ENCODE measurements around the gene BAIAP2L2.

BAIAP2L2 gene

GRCh38 chr22:38075105-38075825 lies 35.2 kb downstream of the BAIAP2L2 start:
- TF ChIP-seq TEAD4 (IDR thresholded peaks at IDR 0.05) = no peak
- no peak for TF ChIP-seq USF1 (IDR thresholded peaks at IDR 0.05)
- TF ChIP-seq EGR1 (IDR thresholded peaks at IDR 0.05) = no peak
- no peak for TF ChIP-seq ZBTB7A (IDR thresholded peaks at IDR 0.05; ENCODE audit: low read depth)
- no peak for TF ChIP-seq FOXM1 (IDR thresholded peaks at IDR 0.05; ENCODE audit: borderline replicate concordance, low read depth)
- TF ChIP-seq CEBPB (IDR thresholded peaks at IDR 0.05) = no peak
- no peak for TF ChIP-seq NFIC (IDR thresholded peaks at IDR 0.05)
- TF ChIP-seq, protein P1, sequence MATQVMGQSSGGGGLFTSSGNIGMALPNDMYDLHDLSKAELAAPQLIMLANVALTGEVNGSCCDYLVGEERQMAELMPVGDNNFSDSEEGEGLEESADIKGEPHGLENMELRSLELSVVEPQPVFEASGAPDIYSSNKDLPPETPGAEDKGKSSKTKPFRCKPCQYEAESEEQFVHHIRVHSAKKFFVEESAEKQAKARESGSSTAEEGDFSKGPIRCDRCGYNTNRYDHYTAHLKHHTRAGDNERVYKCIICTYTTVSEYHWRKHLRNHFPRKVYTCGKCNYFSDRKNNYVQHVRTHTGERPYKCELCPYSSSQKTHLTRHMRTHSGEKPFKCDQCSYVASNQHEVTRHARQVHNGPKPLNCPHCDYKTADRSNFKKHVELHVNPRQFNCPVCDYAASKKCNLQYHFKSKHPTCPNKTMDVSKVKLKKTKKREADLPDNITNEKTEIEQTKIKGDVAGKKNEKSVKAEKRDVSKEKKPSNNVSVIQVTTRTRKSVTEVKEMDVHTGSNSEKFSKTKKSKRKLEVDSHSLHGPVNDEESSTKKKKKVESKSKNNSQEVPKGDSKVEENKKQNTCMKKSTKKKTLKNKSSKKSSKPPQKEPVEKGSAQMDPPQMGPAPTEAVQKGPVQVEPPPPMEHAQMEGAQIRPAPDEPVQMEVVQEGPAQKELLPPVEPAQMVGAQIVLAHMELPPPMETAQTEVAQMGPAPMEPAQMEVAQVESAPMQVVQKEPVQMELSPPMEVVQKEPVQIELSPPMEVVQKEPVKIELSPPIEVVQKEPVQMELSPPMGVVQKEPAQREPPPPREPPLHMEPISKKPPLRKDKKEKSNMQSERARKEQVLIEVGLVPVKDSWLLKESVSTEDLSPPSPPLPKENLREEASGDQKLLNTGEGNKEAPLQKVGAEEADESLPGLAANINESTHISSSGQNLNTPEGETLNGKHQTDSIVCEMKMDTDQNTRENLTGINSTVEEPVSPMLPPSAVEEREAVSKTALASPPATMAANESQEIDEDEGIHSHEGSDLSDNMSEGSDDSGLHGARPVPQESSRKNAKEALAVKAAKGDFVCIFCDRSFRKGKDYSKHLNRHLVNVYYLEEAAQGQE (IDR thresholded peaks at IDR 0.05; ENCODE audit: low read depth) = no peak
- TF ChIP-seq RAD21 (IDR thresholded peaks at IDR 0.05; ENCODE audit: low read depth) = no peak
- no peak for TF ChIP-seq TCF12 (IDR thresholded peaks at IDR 0.05; ENCODE audit: low read depth)
- no peak for TF ChIP-seq TAF1 (IDR thresholded peaks at IDR 0.05; ENCODE audit: low read depth)
- TF ChIP-seq, protein P2, sequence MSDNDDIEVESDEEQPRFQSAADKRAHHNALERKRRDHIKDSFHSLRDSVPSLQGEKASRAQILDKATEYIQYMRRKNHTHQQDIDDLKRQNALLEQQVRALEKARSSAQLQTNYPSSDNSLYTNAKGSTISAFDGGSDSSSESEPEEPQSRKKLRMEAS (IDR thresholded peaks at IDR 0.05) = no peak
- TF ChIP-seq YY1 (IDR thresholded peaks at IDR 0.05; ENCODE audit: low read depth) = no peak
- TF ChIP-seq CREB1 (IDR thresholded peaks at IDR 0.05; ENCODE audit: low read depth) = no peak
- no peak for TF ChIP-seq EP300 (IDR thresholded peaks at IDR 0.05; ENCODE audit: borderline replicate concordance)

DNA sequence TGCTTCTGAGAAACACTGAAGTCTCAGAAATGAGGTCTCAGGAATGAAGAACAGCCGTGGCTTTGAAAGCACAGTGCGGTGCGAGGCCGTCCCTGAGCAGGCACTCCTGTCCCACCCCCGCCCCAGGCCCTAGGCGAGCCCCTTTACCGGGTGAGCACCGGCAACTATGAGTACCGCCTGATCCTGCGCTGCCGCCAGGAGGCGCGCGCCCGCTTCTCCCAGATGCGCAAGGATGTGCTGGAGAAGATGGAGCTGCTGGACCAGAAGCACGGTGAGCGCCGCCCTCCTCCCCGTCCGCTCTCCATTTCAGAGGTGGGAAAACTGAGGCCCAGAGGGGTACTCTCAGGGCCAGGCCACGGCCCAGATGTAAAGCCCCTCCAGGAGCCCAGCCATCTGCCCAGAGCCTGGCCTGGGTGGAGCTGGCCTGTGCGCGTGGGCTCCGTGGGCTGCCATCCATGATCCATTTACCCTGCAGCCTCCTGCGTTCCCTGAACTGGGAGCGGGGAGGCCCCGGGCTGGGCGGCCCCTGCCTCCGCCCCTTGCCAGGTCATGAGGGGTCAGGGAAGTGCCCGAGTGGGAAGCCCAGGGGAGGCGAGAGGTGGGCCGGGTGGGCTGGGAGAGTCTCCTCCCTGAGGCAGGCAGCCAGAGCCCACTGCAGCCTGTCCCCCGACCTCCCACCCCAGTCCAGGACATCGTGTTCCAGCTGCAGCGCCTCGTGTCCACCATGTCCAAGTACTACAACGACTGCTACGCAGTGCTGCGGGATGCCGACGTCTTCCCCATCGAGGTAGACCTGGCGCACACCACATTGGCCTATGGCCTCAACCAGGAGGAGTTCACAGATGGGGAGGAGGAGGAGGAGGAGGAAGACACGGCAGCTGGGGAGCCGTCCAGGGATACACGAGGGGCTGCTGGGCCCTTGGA lies 36.0 kb downstream of the BAIAP2L2 start:
- TF ChIP-seq TAF1 (IDR thresholded peaks at IDR 0.05; ENCODE audit: low read depth) (no peak), USF1 (IDR thresholded peaks at IDR 0.05) (no peak), TCF12 (IDR thresholded peaks at IDR 0.05; ENCODE audit: low read depth) (no peak), CEBPB (IDR thresholded peaks at IDR 0.05) (no peak)

- no peak for TF ChIP-seq EP300 (IDR thresholded peaks at IDR 0.05; ENCODE audit: borderline replicate concordance)
- no peak for TF ChIP-seq FOXM1 (IDR thresholded peaks at IDR 0.05; ENCODE audit: borderline replicate concordance, low read depth)
- TF ChIP-seq USF1 (IDR thresholded peaks at IDR 0.05) = no peak
- TF ChIP-seq CREB1 (IDR thresholded peaks at IDR 0.05; ENCODE audit: low read depth) = no peak
- TF ChIP-seq ZBTB7A (IDR thresholded peaks at IDR 0.05; ENCODE audit: low read depth) = no peak
- TF ChIP-seq TAF1 (IDR thresholded peaks at IDR 0.05; ENCODE audit: low read depth) = no peak
- no peak for TF ChIP-seq RAD21 (IDR thresholded peaks at IDR 0.05; ENCODE audit: low read depth)
Measured at GRCh38 chr22:38073150-38074130, 37.0 kb downstream of the BAIAP2L2 start.

- TF ChIP-seq NFIC (IDR thresholded peaks at IDR 0.05) (no peak), YY1 (IDR thresholded peaks at IDR 0.05; ENCODE audit: low read depth) (no peak), TEAD4 (IDR thresholded peaks at IDR 0.05) (no peak), FOXM1 (IDR thresholded peaks at IDR 0.05; ENCODE audit: borderline replicate concordance, low read depth) (no peak), CEBPB (IDR thresholded peaks at IDR 0.05) (no peak), EGR1 (IDR thresholded peaks at IDR 0.05) (no peak), CREB1 (IDR thresholded peaks at IDR 0.05; ENCODE audit: low read depth) (no peak)
- TF ChIP-seq, protein P1 (IDR thresholded peaks at IDR 0.05; ENCODE audit: low read depth) = no peak
Measured at GRCh38 chr22:38072322-38073149, 37.9 kb downstream of the BAIAP2L2 start.

All from Ishikawa (cell line).